Measurements from ENCODE around the gene RABGAP1L.

Gene RABGAP1L

GRCh38 chr1:174902531-174903099 lies 743.3 kb downstream of the RABGAP1L start:
- DNase-seq = no peak

- no peak for DNase-seq
These were observed 752.3 kb downstream of the RABGAP1L start for GRCh38 chr1:174911606-174912005.

GRCh38 chr1:174912264-174912663 lies 752.9 kb downstream of the RABGAP1L start:
- no peak for DNase-seq

- DNase-seq = no peak
These were observed 754.0 kb downstream of the RABGAP1L start for GRCh38 chr1:174913225-174913903.

GRCh38 chr1:174914991-174915390 lies 755.7 kb downstream of the RABGAP1L start:
- no peak for DNase-seq

- DNase-seq = no peak
These were observed 757.5 kb downstream of the RABGAP1L start for GRCh38 chr1:174916846-174917245.

GRCh38 chr1:174920093-174920492 lies 760.8 kb downstream of the RABGAP1L start:
- DNase-seq = no peak

- DNase-seq = no peak
These were observed 762.8 kb downstream of the RABGAP1L start for GRCh38 chr1:174922121-174922520.

- no peak for DNase-seq
These were observed 764.5 kb downstream of the RABGAP1L start for GRCh38 chr1:174923820-174924219.

GRCh38 chr1:174928541-174928940 lies 769.2 kb downstream of the RABGAP1L start:
- DNase-seq = no peak

- no peak for DNase-seq
These were observed 771.9 kb downstream of the RABGAP1L start for GRCh38 chr1:174931214-174931613.

GRCh38 chr1:174932587-174932986 lies 773.3 kb downstream of the RABGAP1L start:
- no peak for DNase-seq

- no peak for DNase-seq
These were observed 776.8 kb downstream of the RABGAP1L start for GRCh38 chr1:174935961-174936727.

- DNase-seq = no peak
These were observed 779.1 kb downstream of the RABGAP1L start for GRCh38 chr1:174938281-174939007.

- no peak for DNase-seq
These were observed 780.6 kb downstream of the RABGAP1L start for GRCh38 chr1:174939775-174940545.

- no peak for DNase-seq
These were observed 781.4 kb downstream of the RABGAP1L start for GRCh38 chr1:174940646-174941175.

- DNase-seq = no peak
These were observed 783.4 kb downstream of the RABGAP1L start for GRCh38 chr1:174942547-174943255.

GRCh38 chr1:174946031-174946430 lies 786.7 kb downstream of the RABGAP1L start:
- no peak for DNase-seq

- no peak for DNase-seq
These were observed 789.7 kb downstream of the RABGAP1L start for GRCh38 chr1:174949061-174949460.

- DNase-seq = no peak
These were observed 790.3 kb downstream of the RABGAP1L start for GRCh38 chr1:174949645-174950044.

- no peak for DNase-seq
These were observed 794.2 kb downstream of the RABGAP1L start for GRCh38 chr1:174953285-174954072.
